SK-N-MC (cell line): ENCODE data around the gene HPCAL4.

Source experiments
- DNase-seq: peaks from one replicate; pipeline ENCODE4 v3.0.0-alpha.2; 2011; ENCODE audit warnings: low read depth, low spot score
- H3K27ac ChIP-seq: fragments of 200-600 bp; sonication (generic); 2 replicates; pipeline ENCODE4 v1.5.1; 2016; ENCODE audit warnings: mixed run types
- H3K36me3 ChIP-seq: fragments of 200-600 bp; sonication (generic); 2 replicates; pipeline ENCODE4 v1.6.1; 2017; ENCODE audit warnings: antibody characterized with exemption, low read length, mixed read lengths; ENCODE audit not compliant: insufficient read depth
- H3K4me3 ChIP-seq: fragments of 200-600 bp; sonication (generic); 2 replicates; pipeline ENCODE4 v1.5.1; 2016
- H3K9ac ChIP-seq: fragments of 200-600 bp; sonication (generic); 2 replicates; pipeline ENCODE4 v1.8.0; 2017; ENCODE audit warnings: mixed run types, mixed read lengths; ENCODE audit not compliant: insufficient read length
- H3K9me3 ChIP-seq: fragments of 200-600 bp; sonication (generic); 2 replicates; pipeline ENCODE4 v1.6.1; 2017; ENCODE audit warnings: low read depth, mild to moderate bottlenecking, antibody characterized with exemption, low read length, moderate library complexity, mixed read lengths
- EZH2 ChIP-seq: fragments of 200-600 bp; sonication (generic); IDR thresholded peaks from one replicate; pipeline ENCODE4 v1.6.1; 2017; ENCODE audit warnings: antibody characterized with exemption
- FOXP2 ChIP-seq: optimal IDR thresholded peaks from 2 replicates; pipeline ENCODE3; 2011; ENCODE audit warnings: mild to moderate bottlenecking, moderate library complexity; ENCODE audit not compliant: insufficient read depth; ENCODE audit errors: extremely low read length, control extremely low read depth
- POLR2AphosphoS5 ChIP-seq: IDR thresholded peaks from 2 replicates; pipeline ENCODE4 v1.6.1; 2012; ENCODE audit warnings: mild to moderate bottlenecking, low read depth, low read length, borderline replicate concordance

The HPCAL4 gene

DNA sequence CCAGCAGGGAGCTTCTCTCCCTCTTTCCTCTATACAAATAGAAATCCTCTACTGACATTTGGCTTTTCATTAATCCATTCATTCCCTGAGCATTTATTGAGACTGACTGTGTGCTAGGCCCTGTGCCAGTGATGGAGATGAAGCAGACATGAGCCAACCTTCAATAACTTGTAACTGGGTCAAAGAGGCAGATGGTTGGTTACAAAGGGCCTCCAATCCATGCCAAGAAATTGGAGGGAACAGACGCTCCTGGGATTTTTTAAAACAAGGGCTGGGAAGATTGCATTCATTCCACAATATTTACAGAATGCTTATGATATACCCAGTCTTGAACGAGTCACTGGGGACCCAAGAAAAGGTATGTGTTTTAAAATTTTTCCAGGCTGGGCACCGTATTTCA is 6.2 kb downstream of the HPCAL4 start:
- no peaks in the 10 kb centered on the region for H3K36me3 ChIP-seq
- DNase-seq = no peak
- no peak for TF ChIP-seq POLR2AphosphoS5
- no peak for TF ChIP-seq FOXP2
- TF ChIP-seq EZH2 = no peak
- no peak overlapping the region for H3K9ac ChIP-seq
- no peaks in the 10 kb centered on the region for H3K9me3 ChIP-seq
- no peak overlapping the region for H3K27ac ChIP-seq
- H3K4me3 ChIP-seq = no peak overlapping the region

DNA sequence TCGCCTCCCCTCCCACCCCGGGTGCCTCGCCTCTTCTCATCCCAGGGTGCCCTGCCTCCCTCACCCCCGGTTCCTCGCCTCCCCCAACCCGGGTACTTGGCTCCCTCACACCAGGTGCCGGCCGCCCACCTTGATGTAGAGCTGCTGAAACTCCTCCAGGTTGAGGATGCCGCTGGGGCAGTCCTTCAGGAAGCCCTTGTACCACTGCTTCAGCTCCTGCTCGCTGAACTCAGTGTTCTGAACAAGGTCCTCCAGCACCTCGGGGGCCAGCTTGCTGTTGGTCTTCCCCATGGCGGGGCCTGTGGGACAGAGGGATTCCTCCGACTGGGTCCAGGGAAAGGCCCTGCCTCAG is 6.9 kb downstream of the HPCAL4 start:
- DNase-seq = no peak
- Histone ChIP-seq H3K27ac (no peak overlapping the region), H3K4me3 (no peak overlapping the region), H3K9me3 (no peaks in the 10 kb centered on the region), H3K36me3 (no peaks in the 10 kb centered on the region), H3K9ac (no peak overlapping the region)
- TF ChIP-seq FOXP2 (no peak), POLR2AphosphoS5 (no peak), EZH2 (no peak)

DNA sequence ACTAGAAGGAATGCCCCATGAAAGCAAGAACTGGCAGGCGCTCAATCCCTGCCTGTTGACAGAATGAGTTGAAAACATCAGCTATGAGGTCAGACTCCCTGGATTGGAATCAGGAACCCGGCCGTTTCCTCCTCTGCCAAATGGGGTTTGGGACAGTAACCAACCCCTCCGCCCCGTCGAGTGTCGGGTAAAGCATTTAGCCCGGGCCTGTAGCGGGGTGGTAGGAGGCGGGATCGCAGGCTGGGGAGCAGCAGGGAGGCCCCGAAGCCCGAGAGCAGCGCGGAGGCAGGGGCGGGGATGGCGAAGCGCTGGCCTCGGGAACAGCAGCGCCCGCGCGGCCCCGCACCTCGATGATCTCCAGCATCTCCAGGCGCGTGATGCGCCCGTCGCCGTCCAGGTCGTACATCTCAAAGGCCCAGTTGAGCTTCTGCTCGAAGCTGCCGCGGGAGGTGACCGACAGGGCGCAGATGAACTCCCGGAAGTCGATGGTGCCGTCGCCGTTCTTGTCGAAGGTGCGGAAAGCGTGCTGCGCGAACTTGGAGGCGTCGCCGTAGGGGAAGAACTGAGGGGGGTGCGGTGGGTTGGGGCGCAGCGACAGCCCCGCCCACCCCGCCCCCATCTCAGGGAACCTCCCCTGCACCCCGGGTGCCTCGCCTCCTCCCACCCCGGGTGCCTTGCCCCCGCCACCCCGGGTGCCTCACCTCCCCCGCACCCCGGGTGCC is 7.5 kb downstream of the HPCAL4 start:
- no peak overlapping the region for H3K9ac ChIP-seq
- no peaks in the 10 kb centered on the region for H3K36me3 ChIP-seq
- no peak overlapping the region for H3K4me3 ChIP-seq
- no peaks in the 10 kb centered on the region for H3K9me3 ChIP-seq
- no peak overlapping the region for H3K27ac ChIP-seq
- no peak for DNase-seq
- no peak for TF ChIP-seq FOXP2
- TF ChIP-seq EZH2 = no peak
- TF ChIP-seq POLR2AphosphoS5 = no peak

- TF ChIP-seq POLR2AphosphoS5 = no peak
- no peak for TF ChIP-seq FOXP2
- no peak for TF ChIP-seq EZH2
- Histone ChIP-seq H3K9ac (no peak overlapping the region), H3K36me3 (no peaks in the 10 kb centered on the region), H3K4me3 (no peak overlapping the region), H3K9me3 (no peaks in the 10 kb centered on the region), H3K27ac (no peak overlapping the region)
- DNase-seq = no peak
Measured at GRCh38 chr1:39681999-39682398, 9.2 kb downstream of the HPCAL4 start.

DNA sequence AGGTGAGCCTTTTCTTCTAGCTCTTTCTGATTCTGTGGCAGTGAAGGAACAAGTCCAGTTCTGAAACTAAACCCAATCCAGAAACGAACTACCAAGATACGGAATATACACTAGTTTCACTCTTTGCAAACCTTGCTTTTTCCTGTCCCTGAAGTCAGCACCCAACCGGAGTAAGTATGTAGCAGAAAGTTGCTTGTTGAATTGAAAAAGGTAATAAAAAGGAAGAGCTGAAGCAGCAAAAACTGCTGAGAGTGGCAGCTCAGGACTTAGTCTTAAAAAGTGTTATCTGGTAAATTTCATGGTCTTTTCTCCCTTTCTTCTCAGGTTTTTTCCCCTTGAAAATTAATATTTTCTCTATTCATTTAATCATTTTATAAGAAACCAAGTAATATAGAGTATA is 9.9 kb downstream of the HPCAL4 start:
- Histone ChIP-seq H3K36me3 (no peaks in the 10 kb centered on the region), H3K27ac (no peak overlapping the region), H3K4me3 (no peak overlapping the region), H3K9ac (no peak overlapping the region), H3K9me3 (no peaks in the 10 kb centered on the region)
- no peak for TF ChIP-seq FOXP2
- no peak for TF ChIP-seq POLR2AphosphoS5
- TF ChIP-seq EZH2 = no peak
- no peak for DNase-seq

- Histone ChIP-seq H3K9me3 (no peaks in the 10 kb centered on the region), H3K9ac (no peak overlapping the region), H3K4me3 (no peak overlapping the region), H3K36me3 (no peaks in the 10 kb centered on the region), H3K27ac (no peak overlapping the region)
- TF ChIP-seq EZH2 = no peak
- no peak for TF ChIP-seq POLR2AphosphoS5
- TF ChIP-seq FOXP2 = no peak
- DNase-seq = no peak
Measured at GRCh38 chr1:39680751-39681150, 10.5 kb downstream of the HPCAL4 start.

DNA sequence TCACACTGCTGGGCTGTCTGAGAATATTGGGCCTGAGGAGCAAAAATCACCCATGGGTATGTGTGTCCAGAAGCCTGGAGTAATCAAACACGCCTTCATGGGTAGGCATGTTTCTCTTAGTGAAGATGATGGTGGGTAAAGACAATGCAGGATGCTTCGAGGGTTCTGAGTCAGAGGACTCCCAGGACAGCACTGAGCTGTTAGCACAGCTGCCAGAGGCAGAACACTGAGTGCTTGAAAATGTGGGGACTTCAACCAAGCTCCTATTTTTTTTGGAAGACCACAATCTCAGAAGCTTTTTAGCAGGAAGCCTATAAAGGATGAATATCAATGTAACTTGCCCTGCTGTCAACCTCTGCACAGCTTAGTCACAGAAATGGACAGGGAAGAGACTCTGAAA is 11.4 kb downstream of the HPCAL4 start:
- DNase-seq = no peak
- no peak overlapping the region for H3K27ac ChIP-seq
- H3K36me3 ChIP-seq = no peaks in the 10 kb centered on the region
- TF ChIP-seq EZH2 = no peak
- TF ChIP-seq POLR2AphosphoS5 = no peak
- TF ChIP-seq FOXP2 = no peak
- no peak overlapping the region for H3K9ac ChIP-seq
- no peaks in the 10 kb centered on the region for H3K9me3 ChIP-seq
- H3K4me3 ChIP-seq = no peak overlapping the region

- Histone ChIP-seq H3K9ac (no peak overlapping the region), H3K27ac (no peak overlapping the region), H3K36me3 (no peaks in the 10 kb centered on the region), H3K9me3 (no peaks in the 10 kb centered on the region), H3K4me3 (no peak overlapping the region)
- TF ChIP-seq FOXP2 (no peak), POLR2AphosphoS5 (no peak), EZH2 (no peak)
- DNase-seq = no peak
Measured at GRCh38 chr1:39678889-39679288, 12.3 kb downstream of the HPCAL4 start.

DNA sequence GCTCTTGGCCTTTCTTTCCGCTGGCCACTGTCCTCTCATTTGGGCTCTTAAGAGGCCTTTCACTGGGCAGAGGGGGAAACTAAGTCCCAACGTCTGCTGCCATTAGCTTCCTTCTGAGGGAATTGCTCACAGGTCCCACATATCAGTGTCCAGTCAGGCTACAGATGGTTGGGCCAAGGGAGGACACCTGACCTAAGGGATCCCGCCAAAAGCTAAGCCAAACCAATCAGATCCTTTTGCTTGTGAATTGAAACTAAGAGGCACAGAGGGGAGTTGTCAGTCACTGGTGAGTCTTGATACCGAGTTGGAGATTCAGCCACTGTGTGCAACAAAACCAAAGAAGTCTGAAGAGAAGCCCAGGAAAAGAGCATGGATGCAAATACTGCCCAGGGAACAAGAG is 13.6 kb downstream of the HPCAL4 start:
- no peak for DNase-seq
- no peak overlapping the region for H3K4me3 ChIP-seq
- no peaks in the 10 kb centered on the region for H3K9me3 ChIP-seq
- no peaks in the 10 kb centered on the region for H3K36me3 ChIP-seq
- TF ChIP-seq EZH2 = no peak
- TF ChIP-seq FOXP2 = no peak
- TF ChIP-seq POLR2AphosphoS5 = no peak
- no peak overlapping the region for H3K27ac ChIP-seq
- no peak overlapping the region for H3K9ac ChIP-seq
